SHP77 treated with DMSO at 0.1 percent for 48 hours (cell line): ENCODE data around the gene SPATA46.
"Not testable (repeated sequence)": the region's sequence is repeated elsewhere in the genome, so short reads cannot be mapped to it uniquely, and the experiment has no call there.

ENCODE experiments used
- DNase-seq: peaks from one replicate; lab custom pipeline; 2025; lab: John Stamatoyannopoulos, UW

The SPATA46 gene, protein sequence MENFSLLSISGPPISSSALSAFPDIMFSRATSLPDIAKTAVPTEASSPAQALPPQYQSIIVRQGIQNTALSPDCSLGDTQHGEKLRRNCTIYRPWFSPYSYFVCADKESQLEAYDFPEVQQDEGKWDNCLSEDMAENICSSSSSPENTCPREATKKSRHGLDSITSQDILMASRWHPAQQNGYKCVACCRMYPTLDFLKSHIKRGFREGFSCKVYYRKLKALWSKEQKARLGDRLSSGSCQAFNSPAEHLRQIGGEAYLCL

DNA sequence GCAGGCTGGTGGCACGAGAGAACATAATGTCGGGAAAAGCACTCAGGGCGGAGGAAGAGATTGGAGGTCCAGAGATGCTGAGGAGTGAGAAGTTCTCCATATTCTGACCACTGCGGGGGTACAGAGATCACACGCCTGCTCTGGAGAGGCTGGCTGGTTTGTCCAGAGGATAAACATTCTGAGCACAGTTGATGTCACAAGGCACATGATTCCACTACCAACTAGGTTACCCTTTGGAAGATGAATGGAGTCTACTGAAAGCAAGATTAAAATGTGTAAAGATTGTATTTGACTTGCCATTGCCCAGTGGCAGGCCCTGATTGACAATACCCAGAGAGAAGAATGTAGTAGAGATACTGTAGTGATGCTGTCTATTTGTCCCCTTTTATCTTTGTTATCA, at the start of gene SPATA46:
TSS of gene SPATA46 (minus strand) at position 164 of the 400 bp plus-strand sequence. CDS start at position 100, 64 bp downstream.
- no peak for DNase-seq

DNA sequence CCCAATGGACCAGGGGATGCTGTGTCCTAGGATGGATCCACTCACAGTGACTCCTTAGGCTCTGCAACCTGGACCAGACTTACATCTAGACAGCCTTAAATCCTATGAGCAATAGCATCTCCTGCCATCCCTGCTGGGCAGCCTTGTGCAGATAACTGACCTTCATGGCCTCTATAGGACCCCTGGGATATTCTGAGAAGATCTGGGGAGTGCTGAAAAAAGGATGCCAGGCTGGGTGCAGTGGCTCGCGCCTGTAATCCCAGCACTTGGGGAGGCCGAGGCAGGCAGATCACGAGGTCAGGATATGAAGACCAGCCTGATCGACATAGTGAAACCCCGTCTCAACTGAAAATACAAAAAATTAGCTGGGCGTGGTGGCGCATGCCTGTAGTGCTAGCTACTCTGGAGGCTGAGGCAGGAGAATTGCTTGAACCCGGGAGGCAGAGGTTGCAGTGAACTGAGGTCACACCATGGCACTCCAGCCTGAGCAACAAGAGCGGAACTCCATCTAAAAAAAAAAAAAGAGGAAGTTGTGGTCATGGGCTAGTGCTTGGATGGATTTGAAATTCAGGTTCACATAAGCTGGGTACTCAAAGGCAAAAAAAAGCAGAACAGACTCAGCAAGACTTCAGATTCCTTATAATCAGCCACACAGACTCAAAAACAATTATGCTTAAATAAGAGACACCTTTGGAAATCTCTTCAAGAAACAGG, 46.2 kb upstream of the SPATA46 start:
- DNase-seq, result no peak

DNA sequence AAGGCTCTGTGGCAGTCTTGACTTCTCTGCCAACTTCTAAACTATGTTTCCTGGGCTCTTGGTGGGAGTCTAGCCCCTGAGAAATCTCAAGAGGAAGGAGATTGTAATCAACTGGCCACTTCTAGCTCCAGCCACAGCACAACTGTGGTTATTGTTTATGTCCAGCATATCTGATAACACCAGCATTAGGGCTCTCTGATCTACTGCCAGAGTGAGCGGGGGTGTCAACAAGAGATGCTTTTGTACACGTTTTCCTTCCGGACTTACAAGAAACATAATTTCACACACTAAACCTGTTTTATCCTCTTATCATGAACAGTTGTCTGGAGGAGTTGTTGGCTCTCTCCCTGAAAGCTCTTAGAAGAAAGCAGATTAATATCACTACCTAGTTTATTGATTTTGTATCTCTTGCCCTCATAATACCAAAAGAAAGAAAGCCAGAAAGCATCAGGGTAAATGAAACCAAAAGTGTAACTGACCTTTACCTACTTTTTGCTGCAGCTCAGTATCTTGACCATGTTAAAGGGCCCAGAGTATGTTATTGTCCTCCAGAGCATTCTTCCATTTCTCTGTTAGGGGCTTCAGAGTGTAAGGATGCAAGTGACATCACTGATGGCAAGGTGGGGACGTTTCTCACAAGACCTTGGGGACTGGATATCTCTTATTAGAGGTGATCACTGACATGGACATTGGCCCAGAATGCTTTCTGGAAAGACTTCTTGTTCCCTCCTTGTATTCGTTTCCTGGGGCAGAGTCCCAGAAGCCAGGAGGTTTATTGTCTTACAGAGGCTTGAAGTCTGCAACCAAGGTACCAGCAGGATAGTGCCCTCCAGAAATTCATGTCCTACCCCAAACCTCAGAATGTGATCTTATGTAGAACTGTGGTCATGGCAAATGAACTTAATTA, 44.9 kb upstream of the SPATA46 start:
- no peak for DNase-seq

DNA sequence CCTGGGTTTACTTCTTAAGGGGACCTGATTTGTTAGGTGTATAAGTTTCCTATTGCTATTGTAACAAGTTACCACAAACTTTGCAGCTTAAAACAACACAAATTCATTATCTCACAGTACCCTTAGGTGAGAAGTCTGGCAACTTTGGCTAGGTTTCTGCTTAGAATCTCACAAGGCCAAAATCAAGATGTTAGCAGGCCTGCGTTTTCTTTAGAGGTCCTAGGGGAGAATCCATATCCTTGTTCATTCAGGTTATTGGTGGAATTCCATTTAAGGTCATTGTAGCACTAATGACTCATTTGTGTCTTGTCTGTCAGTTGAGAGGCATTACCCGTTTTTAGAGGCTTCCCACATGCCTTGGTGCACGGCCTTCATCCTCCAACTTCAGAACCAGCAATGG, 43.5 kb upstream of the SPATA46 start:
- no peak for DNase-seq

DNA sequence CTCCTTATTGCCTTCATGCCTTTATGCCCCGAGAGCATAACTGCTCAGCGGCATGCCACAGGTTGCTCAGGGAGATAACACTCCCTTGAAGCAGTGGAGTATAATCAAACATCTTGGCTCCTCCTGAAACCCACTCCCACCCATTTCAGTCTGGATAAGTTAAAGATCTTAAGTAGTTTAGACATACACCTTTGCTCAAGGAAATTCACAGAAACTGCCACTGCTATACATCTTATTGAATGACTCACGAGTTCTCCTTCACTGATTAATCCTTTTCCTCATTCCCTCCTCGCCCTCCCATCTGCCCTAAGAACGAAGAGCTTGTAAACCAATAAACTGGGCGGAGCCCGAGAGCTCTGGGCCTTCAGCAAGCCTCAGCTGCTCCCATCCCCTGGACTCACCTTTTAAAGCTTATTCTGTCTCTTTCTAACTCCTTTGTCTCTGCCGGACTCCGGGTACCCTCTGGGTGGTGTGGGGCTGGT, 42.8 kb upstream of the SPATA46 start:
- DNase-seq, result not testable (repeated sequence)

DNA sequence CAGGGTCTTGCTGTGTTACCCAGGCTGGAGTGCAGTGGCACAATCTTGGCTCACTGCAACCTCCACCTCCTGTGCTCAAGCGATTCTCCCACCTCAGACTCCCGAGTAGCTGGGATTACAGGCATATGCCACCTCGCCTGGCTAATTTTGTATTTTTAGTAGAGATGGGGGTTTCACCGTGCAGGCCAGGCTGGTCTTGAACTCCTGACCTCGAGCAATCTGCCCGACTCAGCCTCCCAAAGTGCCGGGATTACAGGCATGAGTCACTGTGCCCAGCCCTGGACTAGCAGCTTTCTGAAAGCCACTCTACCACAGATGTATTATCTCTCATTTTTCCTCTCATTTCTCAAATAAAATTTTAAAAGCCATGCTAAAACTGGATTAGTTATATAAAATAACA, 41.9 kb upstream of the SPATA46 start:
- DNase-seq, result not testable (repeated sequence)

DNA sequence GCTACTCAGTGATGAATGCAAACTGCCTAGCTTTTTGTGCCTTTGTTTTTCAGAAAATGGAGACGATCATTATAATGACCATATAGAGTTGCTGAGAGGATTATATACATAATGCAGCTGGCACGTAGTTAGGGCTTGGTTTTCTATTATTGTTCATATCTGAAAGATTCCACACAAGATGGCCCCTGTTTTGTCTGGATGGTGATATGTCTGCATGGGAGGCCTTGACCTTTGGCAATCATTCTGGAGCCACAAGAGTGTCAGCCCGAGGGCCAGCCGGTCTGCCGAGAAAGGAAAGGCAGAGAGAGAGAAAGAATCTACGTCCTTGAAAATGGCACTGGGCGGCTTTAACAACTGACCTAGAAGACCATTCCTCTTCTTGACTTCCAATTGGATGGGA, 41.0 kb upstream of the SPATA46 start:
- DNase-seq, result no peak

DNA sequence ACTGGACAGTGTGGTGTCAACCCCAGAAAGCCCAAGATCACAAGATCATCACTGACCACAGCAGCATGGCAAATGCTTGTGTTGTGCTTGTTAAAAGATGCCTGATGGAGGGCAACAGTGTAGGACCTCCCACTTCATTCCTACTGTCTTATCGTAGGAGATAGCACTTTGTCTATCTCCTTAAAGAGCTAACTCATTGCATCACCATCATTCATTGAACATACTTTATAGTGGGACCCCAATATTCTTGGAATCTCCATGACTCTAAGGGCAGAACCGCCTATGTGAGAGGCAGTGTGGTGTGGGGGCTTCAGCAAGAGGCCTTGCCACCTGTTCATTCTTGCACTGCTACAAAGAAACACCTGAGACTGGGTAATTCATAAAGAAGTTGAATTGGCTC, 40.3 kb upstream of the SPATA46 start:
- DNase-seq, result no peak

DNA sequence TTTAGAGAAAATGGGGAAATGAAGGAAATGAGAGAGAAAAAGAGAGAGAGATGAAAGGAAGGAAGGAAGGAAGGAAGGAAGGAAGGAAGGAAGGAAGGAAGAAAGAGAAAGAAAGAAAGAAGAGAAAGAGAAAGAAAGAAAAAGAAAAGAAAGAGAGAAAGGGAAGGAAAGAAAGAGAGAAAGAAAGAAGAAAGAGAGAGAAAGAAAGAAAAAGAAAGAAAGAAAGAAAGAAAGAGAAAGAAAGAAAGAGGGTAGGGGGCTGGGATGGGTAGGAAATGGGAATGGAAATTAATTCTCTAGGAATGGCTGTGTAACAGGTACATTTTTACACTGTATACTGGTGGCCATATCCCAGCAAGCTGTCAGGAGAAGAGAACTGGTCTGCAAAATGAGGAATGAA, 39.6 kb upstream of the SPATA46 start:
- no peak for DNase-seq

DNA sequence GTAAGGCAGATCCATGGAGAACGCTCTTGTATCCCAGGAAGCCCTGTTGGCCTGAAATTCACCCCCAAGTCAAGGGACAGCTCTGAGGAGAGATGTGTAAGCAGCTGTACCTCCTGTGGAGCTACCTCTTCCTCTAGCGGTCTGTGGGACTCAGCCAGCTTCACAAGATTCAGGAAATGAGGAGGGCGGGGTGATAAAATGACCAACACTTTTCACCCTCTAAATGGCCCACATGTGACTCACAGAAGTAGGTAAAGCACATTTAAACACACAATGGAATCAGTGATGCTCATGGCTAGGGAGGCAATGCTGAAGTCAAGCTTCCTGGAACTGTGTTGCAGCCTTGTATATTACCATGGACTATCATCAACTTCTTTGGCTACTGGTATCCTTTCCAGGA, 35.3 kb upstream of the SPATA46 start, which contains the start of gene SH2D1B:
TSS of gene SH2D1B (minus strand) at position 135 of the 400 bp plus-strand sequence. CDS start at position 15, 120 bp downstream.
- no peak for DNase-seq

DNA sequence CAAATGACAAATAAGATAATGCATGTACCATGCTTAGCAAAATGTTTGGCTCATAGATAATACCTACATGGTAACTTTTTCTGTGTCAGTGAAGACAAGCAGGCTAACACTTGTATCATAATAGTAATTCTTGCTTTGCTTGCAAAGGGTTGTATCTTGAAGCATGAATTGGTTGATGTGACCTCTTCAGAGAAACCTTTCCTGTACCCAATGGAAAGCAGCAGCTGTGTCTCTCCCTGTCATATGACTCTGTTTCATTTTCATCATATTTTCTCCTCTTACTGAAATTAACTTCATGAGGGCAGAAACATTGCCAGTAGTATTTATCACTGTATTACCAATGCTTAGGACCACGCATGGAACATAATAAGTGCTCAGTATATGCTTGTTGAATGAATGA, 30.9 kb upstream of the SPATA46 start:
- no peak for DNase-seq

DNA sequence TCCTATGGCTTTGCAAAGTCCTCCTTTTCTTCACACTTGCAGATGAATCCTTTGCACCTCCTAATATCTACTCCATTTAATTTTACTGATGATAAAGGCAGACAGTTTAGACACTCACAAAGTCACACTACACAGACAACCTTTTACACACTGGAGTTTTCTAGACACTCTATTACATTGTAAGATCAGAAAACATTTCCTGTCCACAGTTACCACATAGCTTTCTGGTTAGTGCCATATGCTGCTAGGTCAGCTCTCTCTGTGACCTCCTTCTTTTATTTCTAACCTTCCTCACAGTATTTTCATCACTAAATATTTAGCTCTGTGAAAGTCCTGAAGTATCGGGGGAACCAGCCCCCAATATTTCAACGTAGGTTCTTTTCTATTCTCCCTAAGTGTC, 30.2 kb upstream of the SPATA46 start:
- DNase-seq, result no peak

DNA sequence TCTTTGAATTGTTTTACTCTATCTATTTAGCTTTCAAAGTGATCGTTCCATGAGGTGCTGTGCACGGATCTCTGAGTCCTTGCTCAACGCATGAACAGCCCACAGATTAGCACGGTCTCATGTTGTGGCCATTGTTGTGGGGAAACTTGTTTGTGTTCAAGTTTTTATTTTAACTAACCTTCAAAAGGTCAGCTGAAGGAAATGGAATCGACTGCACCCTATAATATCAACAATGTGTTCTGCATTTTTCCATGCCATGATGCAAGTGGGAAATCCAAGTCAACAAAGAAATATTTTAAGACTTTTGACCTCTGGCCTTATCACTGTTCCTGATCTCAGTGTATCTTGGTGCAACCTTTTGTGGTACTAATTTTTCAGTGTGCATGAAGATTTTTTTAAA, 29.1 kb upstream of the SPATA46 start:
- no peak for DNase-seq

DNA sequence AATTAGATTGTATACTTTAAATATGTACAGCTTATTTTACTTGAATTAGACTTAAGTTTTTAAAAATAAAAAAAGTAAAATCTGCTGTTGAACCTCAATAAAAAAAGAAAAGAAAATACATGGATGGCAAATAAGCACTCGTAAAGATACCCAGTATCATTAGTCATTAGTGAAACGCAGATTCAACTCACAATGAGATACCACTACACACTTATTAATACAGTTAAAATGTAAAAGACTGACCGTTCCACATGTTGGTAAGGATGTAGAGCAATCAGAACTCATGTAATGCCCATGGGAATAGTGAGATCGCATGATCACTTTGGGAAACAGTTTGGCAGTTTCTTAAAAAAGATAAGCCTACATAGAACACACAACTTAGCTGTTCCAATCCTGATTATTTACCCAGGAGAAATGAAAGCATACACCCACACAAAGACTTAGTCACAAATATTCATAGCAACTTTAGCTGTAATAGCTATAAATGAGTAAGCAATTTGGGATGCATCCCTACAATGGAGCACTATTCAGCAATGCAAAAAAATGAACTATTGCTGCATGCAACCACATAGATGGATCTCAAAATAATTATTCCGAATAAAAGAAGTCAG, 28.0 kb upstream of the SPATA46 start:
- DNase-seq, result no peak

DNA sequence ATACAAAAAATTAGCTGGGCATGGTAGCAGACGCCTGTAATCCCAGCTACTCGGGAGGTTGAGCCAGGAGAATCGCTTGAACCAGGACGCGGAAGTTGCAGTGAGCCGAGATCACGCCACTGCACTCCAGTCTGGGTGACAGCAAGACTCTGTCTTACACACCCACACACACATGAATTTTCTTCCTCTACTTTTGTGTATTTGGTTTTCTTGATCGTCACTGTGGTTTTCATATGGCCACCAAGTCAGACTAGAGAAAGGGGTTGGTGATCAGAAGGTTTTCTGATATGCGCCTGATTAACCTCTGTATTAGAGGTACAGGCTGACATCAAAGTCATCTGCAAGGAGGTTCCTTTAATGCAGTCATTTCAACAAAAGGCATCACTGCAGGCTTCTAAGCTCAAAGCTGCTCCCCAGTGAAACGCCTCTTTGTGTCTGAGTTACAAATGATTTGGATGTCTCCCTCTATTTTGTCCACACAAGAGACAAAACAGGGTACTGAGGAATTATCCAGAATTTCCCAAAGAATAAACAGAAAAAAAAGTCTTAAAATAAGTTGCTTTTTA, 24.2 kb upstream of the SPATA46 start:
- no peak for DNase-seq

DNA sequence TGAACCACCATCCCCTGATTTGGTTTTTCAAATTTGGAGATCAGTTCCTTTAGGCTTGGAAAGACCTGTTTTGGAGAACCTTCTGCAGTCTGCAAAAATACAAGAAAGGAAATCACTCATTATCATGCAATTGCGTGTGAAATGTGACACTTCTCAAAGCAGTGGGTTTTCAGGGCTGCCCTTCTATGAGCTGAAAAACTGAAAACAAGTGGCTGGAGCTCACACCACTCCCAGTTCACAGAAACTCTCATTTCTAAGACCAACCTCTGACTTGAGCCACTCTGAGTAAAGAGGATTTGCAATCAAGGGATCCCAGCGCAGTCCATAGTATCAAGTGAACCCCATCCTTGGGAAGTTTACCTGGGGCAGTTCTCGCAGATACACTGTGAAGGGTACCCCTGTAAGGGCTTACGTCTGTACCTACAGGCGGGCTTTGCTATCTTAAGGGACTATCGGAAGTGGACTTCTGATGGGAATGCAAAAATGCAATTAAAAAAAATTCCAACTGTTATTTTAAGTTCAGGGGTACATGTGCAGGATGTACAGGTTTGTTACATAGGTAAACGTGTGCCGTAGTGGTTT, 22.4 kb upstream of the SPATA46 start:
- DNase-seq, result no peak

DNA sequence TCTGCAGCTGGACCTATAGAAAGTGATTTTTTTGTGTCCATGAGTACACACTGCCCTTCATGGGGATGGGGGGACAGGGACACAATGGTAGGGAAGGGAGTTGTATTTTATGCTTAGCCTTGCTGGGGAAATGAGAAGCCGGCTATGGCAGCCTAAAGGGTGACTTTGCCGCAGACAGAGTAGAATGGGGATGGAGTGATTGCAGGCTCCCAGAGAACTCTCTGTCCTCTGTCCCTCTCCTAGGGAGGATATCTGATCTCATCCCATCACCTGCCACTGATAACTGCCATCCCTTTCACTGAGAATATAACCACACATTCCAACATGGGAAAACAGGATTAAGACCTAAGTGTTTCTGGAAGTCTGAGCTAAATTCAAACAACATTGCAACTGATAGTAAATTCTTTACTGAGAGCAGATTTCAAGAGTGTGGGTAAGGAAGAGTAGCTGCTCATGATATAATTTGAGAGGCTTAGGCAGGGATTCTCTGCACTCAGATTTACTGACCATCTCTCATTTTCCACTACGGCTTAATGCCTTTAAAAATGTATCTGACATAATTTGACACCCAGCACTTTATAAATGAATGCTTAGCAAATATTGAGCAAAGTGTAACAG, 21.4 kb upstream of the SPATA46 start:
- DNase-seq, result no peak

DNA sequence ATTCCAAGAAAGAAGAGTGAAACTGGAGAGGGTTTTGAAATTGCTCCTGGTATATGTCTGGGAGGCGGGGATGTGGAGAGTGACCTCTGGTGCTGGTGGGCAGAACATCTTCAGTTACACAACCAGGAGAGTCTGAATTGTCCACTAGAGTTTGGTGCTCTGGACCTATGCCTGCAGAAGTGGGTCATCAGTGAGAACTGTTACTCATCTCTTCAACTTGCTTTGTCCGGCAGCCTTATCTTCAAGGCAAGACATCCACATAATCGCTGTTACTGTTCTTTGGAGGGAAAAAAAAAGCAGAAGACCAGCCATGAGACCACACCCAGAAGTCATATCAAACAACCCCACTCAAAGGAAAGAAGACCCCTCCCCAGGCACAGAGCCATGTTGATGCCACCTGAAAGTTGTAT, 20.4 kb upstream of the SPATA46 start:
- no peak for DNase-seq

DNA sequence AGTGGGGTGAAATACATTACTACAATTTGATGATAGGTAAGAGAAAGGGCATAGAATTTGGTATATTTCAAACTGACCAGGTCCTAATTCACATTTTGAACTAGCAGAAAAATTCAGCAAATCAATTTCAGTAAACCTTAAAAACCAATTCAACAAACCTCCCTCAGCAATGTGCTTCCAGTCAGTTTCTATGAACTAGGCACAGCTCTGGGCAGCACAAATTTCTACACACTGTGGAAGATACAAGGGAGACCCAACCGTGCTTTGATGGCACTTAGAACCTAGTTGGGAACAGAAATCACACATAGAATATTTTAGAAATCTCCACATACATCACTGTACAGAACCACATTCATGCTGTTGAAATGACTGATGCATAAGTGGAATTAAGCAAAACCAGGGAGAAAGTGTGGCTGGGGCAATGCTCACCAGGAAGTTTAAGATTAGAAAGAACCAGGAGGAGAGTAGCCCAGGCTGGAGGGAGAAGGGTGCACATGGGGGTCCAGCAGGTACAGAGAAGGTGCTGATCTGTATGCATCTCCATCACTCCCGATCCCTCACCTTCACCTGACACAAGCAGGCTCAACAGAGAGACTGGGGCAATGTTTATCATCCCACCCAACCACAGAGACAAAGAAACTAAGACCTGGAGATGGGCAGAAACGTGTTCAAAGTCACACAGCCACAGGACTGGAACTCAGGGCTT, 19.7 kb upstream of the SPATA46 start:
- no peak for DNase-seq
